GM19099 (cell line): ENCODE results near the gene PPP5C.

Experiments used
- POLR2A ChIP-seq: IDR thresholded peaks from 3 replicates; pipeline ENCODE4 v1.6.1; 2011; ENCODE audit warnings: low read depth; ENCODE audit not compliant: insufficient read length; ENCODE audit errors: extremely low read depth

The PPP5C gene

GRCh38 chr19:46372901-46373490 lies 26.1 kb downstream of the PPP5C start:
- no peak for TF ChIP-seq POLR2A

GRCh38 chr19:46373491-46374359 lies 26.8 kb downstream of the PPP5C start:
- TF ChIP-seq POLR2A, result no peak

GRCh38 chr19:46374536-46375475 lies 27.9 kb downstream of the PPP5C start:
- no peak for TF ChIP-seq POLR2A

GRCh38 chr19:46376241-46377153 lies 29.6 kb downstream of the PPP5C start:
- no peak for TF ChIP-seq POLR2A

- TF ChIP-seq POLR2A, result no peak
These were observed 31.4 kb downstream of the PPP5C start for GRCh38 chr19:46378268-46378667.

- TF ChIP-seq POLR2A, result no peak
These were observed 33.8 kb downstream of the PPP5C start for GRCh38 chr19:46380690-46381089.

GRCh38 chr19:46381346-46381745 lies 34.5 kb downstream of the PPP5C start:
- no peak for TF ChIP-seq POLR2A

GRCh38 chr19:46381756-46382345 lies 35.0 kb downstream of the PPP5C start:
- TF ChIP-seq POLR2A, result no peak

GRCh38 chr19:46383171-46383815 lies 36.4 kb downstream of the PPP5C start:
- no peak for TF ChIP-seq POLR2A

GRCh38 chr19:46383846-46384245 lies 37.0 kb downstream of the PPP5C start:
- TF ChIP-seq POLR2A, result no peak

GRCh38 chr19:46384396-46384795 lies 37.5 kb downstream of the PPP5C start:
- TF ChIP-seq POLR2A, result no peak

GRCh38 chr19:46385636-46386035 lies 38.7 kb downstream of the PPP5C start:
- no peak for TF ChIP-seq POLR2A

- TF ChIP-seq POLR2A, result no peak
These were observed 39.3 kb downstream of the PPP5C start for GRCh38 chr19:46386151-46386550.
